ENCODE data around the gene VDAC1.
A peak's percentile ranks its signal among the peaks of the same experiment; 100 is the strongest.
"Not testable (repeated sequence)": the region's sequence is repeated elsewhere in the genome, so short reads cannot be mapped to it uniquely, and the experiment has no call there.

The VDAC1 gene

GRCh38 chr5:133943475-133943817 lies 61.3 kb downstream of the VDAC1 start:
- H3K27ac ChIP-seq (ENCODE audit: low read depth, low read length) = no peak overlapping the region
- no peaks in the 10 kb centered on the region for H3K27me3 ChIP-seq (ENCODE audit: control insufficient read depth in 1 of 2, insufficient read depth in 2 of 2, low read length in 2 of 2)
- H3K36me3 ChIP-seq (ENCODE audit: control insufficient read depth in 1 of 2, insufficient read depth in 2 of 2, low read length in 2 of 2) = no peaks in the 10 kb centered on the region
- no peak overlapping the region for H3K4me3 ChIP-seq (ENCODE audit: low read depth in 1 of 2, low read length in 2 of 2)
- H3K9me3 ChIP-seq (ENCODE audit: control insufficient read depth in 1 of 2, low read length in 2 of 2) = no peaks in the 10 kb centered on the region
- H3K4me1 ChIP-seq (ENCODE audit: control insufficient read depth in 1 of 2, insufficient read depth in 2 of 2, low read length in 2 of 2) = peaks cover 21 to 27% of the 10 kb centered on the region in 2 donors
- no peak overlapping the region for H3K9ac ChIP-seq (ENCODE audit: low read depth in 1 of 2, low read length in 2 of 2)

GRCh38 chr5:133942614-133943474 lies 61.9 kb downstream of the VDAC1 start:
- Histone ChIP-seq H3K4me1 (ENCODE audit: control insufficient read depth in 1 of 2, insufficient read depth in 2 of 2, low read length in 2 of 2) (peaks cover 27 to 33% of the 10 kb centered on the region in 2 donors), H3K9me3 (ENCODE audit: control insufficient read depth in 1 of 2, low read length in 2 of 2) (no peaks in the 10 kb centered on the region), H3K27me3 (ENCODE audit: control insufficient read depth in 1 of 2, insufficient read depth in 2 of 2, low read length in 2 of 2) (no peaks in the 10 kb centered on the region), H3K36me3 (ENCODE audit: control insufficient read depth in 1 of 2, insufficient read depth in 2 of 2, low read length in 2 of 2) (no peaks in the 10 kb centered on the region), H3K4me3 (ENCODE audit: low read depth in 1 of 2, low read length in 2 of 2) (no peak overlapping the region), H3K27ac (ENCODE audit: low read depth, low read length) (no peak overlapping the region), H3K9ac (ENCODE audit: low read depth in 1 of 2, low read length in 2 of 2) (no peak overlapping the region)

- Histone ChIP-seq H3K36me3 (ENCODE audit: control insufficient read depth in 1 of 2, insufficient read depth in 2 of 2, low read length in 2 of 2) (no peaks in the 10 kb centered on the region), H3K9me3 (ENCODE audit: control insufficient read depth in 1 of 2, low read length in 2 of 2) (no peaks in the 10 kb centered on the region), H3K27me3 (ENCODE audit: control insufficient read depth in 1 of 2, insufficient read depth in 2 of 2, low read length in 2 of 2) (no peaks in the 10 kb centered on the region), H3K9ac (ENCODE audit: low read depth in 1 of 2, low read length in 2 of 2) (no peak overlapping the region), H3K4me1 (ENCODE audit: control insufficient read depth in 1 of 2, insufficient read depth in 2 of 2, low read length in 2 of 2) (peaks cover 27 to 32% of the 10 kb centered on the region in 2 donors), H3K27ac (ENCODE audit: low read depth, low read length) (no peak overlapping the region), H3K4me3 (ENCODE audit: low read depth in 1 of 2, low read length in 2 of 2) (no peak overlapping the region)
These were observed 63.1 kb downstream of the VDAC1 start for GRCh38 chr5:133941456-133942196.

GRCh38 chr5:133939668-133940067 lies 65.1 kb downstream of the VDAC1 start:
- Histone ChIP-seq H3K9ac (ENCODE audit: low read depth in 1 of 2, low read length in 2 of 2) (no peak overlapping the region), H3K4me1 (ENCODE audit: control insufficient read depth in 1 of 2, insufficient read depth in 2 of 2, low read length in 2 of 2) (peaks cover 21 to 30% of the 10 kb centered on the region in 2 donors), H3K36me3 (ENCODE audit: control insufficient read depth in 1 of 2, insufficient read depth in 2 of 2, low read length in 2 of 2) (no peaks in the 10 kb centered on the region), H3K27me3 (ENCODE audit: control insufficient read depth in 1 of 2, insufficient read depth in 2 of 2, low read length in 2 of 2) (no peaks in the 10 kb centered on the region), H3K27ac (ENCODE audit: low read depth, low read length) (no peak overlapping the region), H3K9me3 (ENCODE audit: control insufficient read depth in 1 of 2, low read length in 2 of 2) (no peaks in the 10 kb centered on the region), H3K4me3 (ENCODE audit: low read depth in 1 of 2, low read length in 2 of 2) (no peak overlapping the region)

- Histone ChIP-seq H3K27me3 (ENCODE audit: control insufficient read depth in 1 of 2, insufficient read depth in 2 of 2, low read length in 2 of 2) (no peaks in the 10 kb centered on the region), H3K27ac (ENCODE audit: low read depth, low read length) (no peak overlapping the region), H3K36me3 (ENCODE audit: control insufficient read depth in 1 of 2, insufficient read depth in 2 of 2, low read length in 2 of 2) (no peaks in the 10 kb centered on the region), H3K9ac (ENCODE audit: low read depth in 1 of 2, low read length in 2 of 2) (no peak overlapping the region), H3K4me1 (ENCODE audit: control insufficient read depth in 1 of 2, insufficient read depth in 2 of 2, low read length in 2 of 2) (peaks cover 17 to 26% of the 10 kb centered on the region in 2 donors), H3K9me3 (ENCODE audit: control insufficient read depth in 1 of 2, low read length in 2 of 2) (no peaks in the 10 kb centered on the region), H3K4me3 (ENCODE audit: low read depth in 1 of 2, low read length in 2 of 2) (peak overlapping the region in 1 of 2 donors; percentile 7)
These were observed 65.8 kb downstream of the VDAC1 start for GRCh38 chr5:133938929-133939328.

- H3K9me3 ChIP-seq (ENCODE audit: control insufficient read depth in 1 of 2, low read length in 2 of 2) = no peaks in the 10 kb centered on the region
- H3K36me3 ChIP-seq (ENCODE audit: control insufficient read depth in 1 of 2, insufficient read depth in 2 of 2, low read length in 2 of 2) = no peaks in the 10 kb centered on the region
- no peak overlapping the region for H3K9ac ChIP-seq (ENCODE audit: low read depth in 1 of 2, low read length in 2 of 2)
- peaks cover 14 to 23% of the 10 kb centered on the region in 2 donors for H3K4me1 ChIP-seq (ENCODE audit: control insufficient read depth in 1 of 2, insufficient read depth in 2 of 2, low read length in 2 of 2)
- H3K27ac ChIP-seq (ENCODE audit: low read depth, low read length) = no peak overlapping the region
- peak overlapping the region in 1 of 2 donors; percentile 7 for H3K4me3 ChIP-seq (ENCODE audit: low read depth in 1 of 2, low read length in 2 of 2)
- H3K27me3 ChIP-seq (ENCODE audit: control insufficient read depth in 1 of 2, insufficient read depth in 2 of 2, low read length in 2 of 2) = no peaks in the 10 kb centered on the region
These were observed 66.5 kb downstream of the VDAC1 start for GRCh38 chr5:133938039-133938821.

- H3K27me3 ChIP-seq (ENCODE audit: control insufficient read depth in 1 of 2, insufficient read depth in 2 of 2, low read length in 2 of 2); H3K36me3 ChIP-seq (ENCODE audit: control insufficient read depth in 1 of 2, insufficient read depth in 2 of 2, low read length in 2 of 2); H3K9ac ChIP-seq (ENCODE audit: low read depth in 1 of 2, low read length in 2 of 2); H3K4me3 ChIP-seq (ENCODE audit: low read depth in 1 of 2, low read length in 2 of 2); H3K27ac ChIP-seq (ENCODE audit: low read depth, low read length); H3K9me3 ChIP-seq (ENCODE audit: control insufficient read depth in 1 of 2, low read length in 2 of 2): not testable (repeated sequence)
- H3K4me1 ChIP-seq (ENCODE audit: control insufficient read depth in 1 of 2, insufficient read depth in 2 of 2, low read length in 2 of 2) = peaks cover 13 to 21% of the 10 kb centered on the region in 2 donors
These were observed 67.1 kb downstream of the VDAC1 start for GRCh38 chr5:133937628-133938027.

- H3K9me3 ChIP-seq (ENCODE audit: control insufficient read depth in 1 of 2, low read length in 2 of 2) = no peaks in the 10 kb centered on the region
- peaks cover 13 to 21% of the 10 kb centered on the region in 2 donors for H3K4me1 ChIP-seq (ENCODE audit: control insufficient read depth in 1 of 2, insufficient read depth in 2 of 2, low read length in 2 of 2)
- H3K9ac ChIP-seq (ENCODE audit: low read depth in 1 of 2, low read length in 2 of 2) = no peak overlapping the region
- no peak overlapping the region for H3K4me3 ChIP-seq (ENCODE audit: low read depth in 1 of 2, low read length in 2 of 2)
- no peak overlapping the region for H3K27ac ChIP-seq (ENCODE audit: low read depth, low read length)
- no peaks in the 10 kb centered on the region for H3K36me3 ChIP-seq (ENCODE audit: control insufficient read depth in 1 of 2, insufficient read depth in 2 of 2, low read length in 2 of 2)
- H3K27me3 ChIP-seq (ENCODE audit: control insufficient read depth in 1 of 2, insufficient read depth in 2 of 2, low read length in 2 of 2) = no peaks in the 10 kb centered on the region
These were observed 68.1 kb downstream of the VDAC1 start for GRCh38 chr5:133936651-133937015.

- H3K27me3 ChIP-seq (ENCODE audit: control insufficient read depth in 1 of 2, insufficient read depth in 2 of 2, low read length in 2 of 2); H3K9me3 ChIP-seq (ENCODE audit: control insufficient read depth in 1 of 2, low read length in 2 of 2); H3K27ac ChIP-seq (ENCODE audit: low read depth, low read length); H3K36me3 ChIP-seq (ENCODE audit: control insufficient read depth in 1 of 2, insufficient read depth in 2 of 2, low read length in 2 of 2); H3K4me3 ChIP-seq (ENCODE audit: low read depth in 1 of 2, low read length in 2 of 2); H3K9ac ChIP-seq (ENCODE audit: low read depth in 1 of 2, low read length in 2 of 2): not testable (repeated sequence)
- H3K4me1 ChIP-seq (ENCODE audit: control insufficient read depth in 1 of 2, insufficient read depth in 2 of 2, low read length in 2 of 2) = peaks cover 13 to 21% of the 10 kb centered on the region in 2 donors
These were observed 68.7 kb downstream of the VDAC1 start for GRCh38 chr5:133935991-133936650.

Measured in duodenal mucosa (tissue), 2 donors.